ENCODE measurements around the gene ZBTB46.
"Not testable (repeated sequence)": the region's sequence is repeated elsewhere in the genome, so short reads cannot be mapped to it uniquely, and the experiment has no call there.

Gene ZBTB46

GRCh38 chr20:63811491-63811875, 19.6 kb downstream of the ZBTB46 start:
- DNase-seq: no peak

- DNase-seq: no peak
These were observed 20.2 kb downstream of the ZBTB46 start for GRCh38 chr20:63810730-63811490.

- DNase-seq: no peak
These were observed 21.2 kb downstream of the ZBTB46 start for GRCh38 chr20:63809856-63810255.

GRCh38 chr20:63808964-63809674, 21.9 kb downstream of the ZBTB46 start:
- peak; percentile 76 for DNase-seq

GRCh38 chr20:63808145-63808724, 22.8 kb downstream of the ZBTB46 start:
- DNase-seq: no peak

- DNase-seq: no peak
These were observed 23.4 kb downstream of the ZBTB46 start for GRCh38 chr20:63807654-63808053.

GRCh38 chr20:63804308-63804636, 26.8 kb downstream of the ZBTB46 start:
- no peak for DNase-seq

- no peak for DNase-seq
These were observed 28.4 kb downstream of the ZBTB46 start for GRCh38 chr20:63802469-63803240.

- DNase-seq: not testable (repeated sequence)
These were observed 29.9 kb downstream of the ZBTB46 start for GRCh38 chr20:63801174-63801573.

GRCh38 chr20:63800411-63800810, 30.7 kb downstream of the ZBTB46 start:
- not testable (repeated sequence) for DNase-seq

GRCh38 chr20:63799127-63799526, 31.9 kb downstream of the ZBTB46 start:
- not testable (repeated sequence) for DNase-seq

GRCh38 chr20:63797175-63797574, 33.9 kb downstream of the ZBTB46 start:
- DNase-seq: not testable (repeated sequence)

GRCh38 chr20:63795178-63795830, 35.8 kb downstream of the ZBTB46 start:
- DNase-seq: no peak

- DNase-seq: peak; percentile 26
These were observed 36.5 kb downstream of the ZBTB46 start for GRCh38 chr20:63794614-63795013.

- no peak for DNase-seq
These were observed 38.2 kb downstream of the ZBTB46 start for GRCh38 chr20:63792866-63793265.

- no peak for DNase-seq
These were observed 39.4 kb downstream of the ZBTB46 start for GRCh38 chr20:63791497-63792156.

GRCh38 chr20:63790572-63791168, 40.4 kb downstream of the ZBTB46 start:
- DNase-seq: no peak

GRCh38 chr20:63789836-63790571, 41.1 kb downstream of the ZBTB46 start:
- no peak for DNase-seq

- no peak for DNase-seq
These were observed 43.3 kb downstream of the ZBTB46 start for GRCh38 chr20:63787749-63788148.

GRCh38 chr20:63787302-63787701, 43.8 kb downstream of the ZBTB46 start:
- DNase-seq: no peak

GRCh38 chr20:63785691-63786131, 45.4 kb downstream of the ZBTB46 start:
- DNase-seq: no peak
